Measurements from ENCODE around the gene AACS. TPM values are rescaled to one million over a fixed set of nuclear protein-coding genes. Genes with fewer than 3 reads are reported as not detected.
"Not testable (repeated sequence)": the region's sequence is repeated elsewhere in the genome, so short reads cannot be mapped to it uniquely, and the experiment has no call there.

AACS gene
- total RNA-seq, 1 donor from 2014 or later, result 56.9 TPM

- DNase-seq (ENCODE audit: low spot score), result no peak
Observed at GRCh38 chr12:125055591-125055990, 9.6 kb upstream of the AACS start.

- DNase-seq (ENCODE audit: low spot score), result no peak
Observed at GRCh38 chr12:125056306-125056705, 8.9 kb upstream of the AACS start.

GRCh38 chr12:125057708-125058107 is 7.5 kb upstream of the AACS start:
- no peak for DNase-seq (ENCODE audit: low spot score)

- DNase-seq (ENCODE audit: low spot score), result no peak
Observed at GRCh38 chr12:125061229-125061628, 4.0 kb upstream of the AACS start.

- DNase-seq (ENCODE audit: low spot score), result not testable (repeated sequence)
Observed at GRCh38 chr12:125063522-125063921, 1.7 kb upstream of the AACS start.

- no peak for DNase-seq (ENCODE audit: low spot score)
Observed at GRCh38 chr12:125064492-125064891, 743 bp upstream of the AACS start.

- no peak for DNase-seq (ENCODE audit: low spot score)
Observed at GRCh38 chr12:125065919-125066570, 810 bp downstream of the AACS start.

GRCh38 chr12:125068391-125068790 is 3.2 kb downstream of the AACS start:
- no peak for DNase-seq (ENCODE audit: low spot score)

- DNase-seq (ENCODE audit: low spot score), result no peak
Observed at GRCh38 chr12:125069616-125070015, 4.4 kb downstream of the AACS start.

GRCh38 chr12:125070112-125070511 is 4.9 kb downstream of the AACS start:
- DNase-seq (ENCODE audit: low spot score), result no peak

- DNase-seq (ENCODE audit: low spot score), result no peak
Observed at GRCh38 chr12:125070661-125071390, 5.6 kb downstream of the AACS start.

- DNase-seq (ENCODE audit: low spot score), result no peak
Observed at GRCh38 chr12:125071456-125071855, 6.2 kb downstream of the AACS start.

GRCh38 chr12:125072496-125072895 is 7.3 kb downstream of the AACS start:
- no peak for DNase-seq (ENCODE audit: low spot score)

GRCh38 chr12:125074294-125074693 is 9.1 kb downstream of the AACS start:
- DNase-seq (ENCODE audit: low spot score), result not testable (repeated sequence)

GRCh38 chr12:125076103-125076502 is 10.9 kb downstream of the AACS start:
- DNase-seq (ENCODE audit: low spot score), result no peak

GRCh38 chr12:125079084-125079483 is 13.8 kb downstream of the AACS start:
- DNase-seq (ENCODE audit: low spot score), result no peak

GRCh38 chr12:125079648-125080645 is 14.7 kb downstream of the AACS start:
- no peak for DNase-seq (ENCODE audit: low spot score)

GRCh38 chr12:125081427-125081826 is 16.2 kb downstream of the AACS start:
- no peak for DNase-seq (ENCODE audit: low spot score)

GRCh38 chr12:125083072-125083471 is 17.8 kb downstream of the AACS start:
- no peak for DNase-seq (ENCODE audit: low spot score)

- DNase-seq (ENCODE audit: low spot score), result not testable (repeated sequence)
Observed at GRCh38 chr12:125088199-125088598, 23.0 kb downstream of the AACS start.

- DNase-seq (ENCODE audit: low spot score), result no peak
Observed at GRCh38 chr12:125089083-125089482, 23.8 kb downstream of the AACS start.

GRCh38 chr12:125089626-125090025 is 24.4 kb downstream of the AACS start:
- DNase-seq (ENCODE audit: low spot score), result no peak
